Immature natural killer cell (primary cell): ENCODE data around the gene CPLX4. TPM values are rescaled to one million over a fixed set of nuclear protein-coding genes. Genes with fewer than 3 reads are reported as not detected.

Experiments
- DNase-seq, 3 donors: peaks; one replicate each; pipeline ENCODE4 v3.0.0; 2022; ENCODE audit warnings: mixed read lengths in 1 of 3
- H3K27ac Mint-ChIP-seq, 6 donors: one replicate each; pipeline ENCODE4 v1.8.0; 2020; ENCODE audit warnings: mixed read lengths in 6 of 6, mild to moderate bottlenecking in 5 of 6, inconsistent platforms in 4 of 6, moderate library complexity in 3 of 6
- H3K27me3 Mint-ChIP-seq, 3 donors: one replicate each; pipeline ENCODE4 v1.8.0; 2020 to 2021; ENCODE audit warnings: low read depth in 3 of 3, mild to moderate bottlenecking in 3 of 3, mixed read lengths in 3 of 3, moderate library complexity in 3 of 3, inconsistent platforms in 1 of 3
- H3K36me3 Mint-ChIP-seq, 3 donors: one replicate each; pipeline ENCODE4 v1.8.0; 2020; ENCODE audit warnings: mixed read lengths in 3 of 3, inconsistent platforms in 2 of 3, mild to moderate bottlenecking in 2 of 3
- H3K4me1 Mint-ChIP-seq, 2 donors: one replicate each; pipeline ENCODE4 v1.8.0; 2020; ENCODE audit warnings: inconsistent platforms in 2 of 2, mild to moderate bottlenecking in 2 of 2, mixed read lengths in 2 of 2, moderate library complexity in 1 of 2
- H3K4me3 Mint-ChIP-seq, 5 donors: one replicate each; pipeline ENCODE4 v1.8.0; 2020; ENCODE audit warnings: mild to moderate bottlenecking in 5 of 5, mixed read lengths in 5 of 5, inconsistent platforms in 3 of 5, moderate library complexity in 3 of 5
- H3K9me3 Mint-ChIP-seq, 6 donors: one replicate each; pipeline ENCODE4 v1.8.0; 2020; ENCODE audit warnings: mild to moderate bottlenecking in 6 of 6, mixed read lengths in 6 of 6, inconsistent platforms in 4 of 6, moderate library complexity in 3 of 6
- polyA plus RNA-seq, 3 donors: library from polyadenylated mRNA; unstranded; fragments of 300-500 nt; fragmentation: Illumina TruSeq; gene quantifications; one replicate each; pipeline ENCODE4 v1.2.3, GENCODE V29; 2021

Gene CPLX4
- polyA plus RNA-seq: not detected

- no peaks in the 10 kb centered on the region for H3K36me3 Mint-ChIP-seq
These were observed at the start of gene CPLX4 for GRCh38 chr18:59318460-59319050. Gene CPLX4 (minus strand): TSS chr18:59318649. CDS start chr18:59318462, 187 bp downstream.

GRCh38 chr18:59360381-59360780 is 41.9 kb upstream of the CPLX4 start:
- H3K27ac Mint-ChIP-seq: no peak overlapping the region
- H3K9me3 Mint-ChIP-seq: peaks cover 0 to 2% (median 0%) of the 10 kb centered on the region in 6 donors
- peak overlapping the region; percentile 49 to 95 (median 91) for H3K4me3 Mint-ChIP-seq
- peaks cover 0 to 5% (median 5%) of the 10 kb centered on the region in 3 donors for H3K27me3 Mint-ChIP-seq
- H3K4me1 Mint-ChIP-seq: peaks cover 33 to 47% of the 10 kb centered on the region in 2 donors
- peaks cover 0 to 1% (median 0%) of the 10 kb centered on the region in 3 donors for H3K36me3 Mint-ChIP-seq
- DNase-seq: no peak

More at GRCh38 chr18:59318460-59319050, at the start of gene CPLX4:
- DNase-seq: no peak
- H3K4me1 Mint-ChIP-seq: no peaks in the 10 kb centered on the region
- no peaks in the 10 kb centered on the region for H3K9me3 Mint-ChIP-seq
- no peak within 1 kb of the TSS for H3K4me3 Mint-ChIP-seq
- H3K27ac Mint-ChIP-seq: no peak within 1 kb of the TSS
- H3K27me3 Mint-ChIP-seq: peaks cover 2 to 10% (median 6%) of the 10 kb centered on the region in 3 donors

- peaks cover 0 to 9% (median 3%) of the 10 kb centered on the region in 3 donors for H3K36me3 Mint-ChIP-seq
- H3K27ac Mint-ChIP-seq: peak overlapping the region in 3 of 6 donors; percentile 22 to 64 (median 55)
- peaks cover 0 to 5% (median 5%) of the 10 kb centered on the region in 3 donors for H3K27me3 Mint-ChIP-seq
- DNase-seq: no peak
- H3K4me3 Mint-ChIP-seq: peak overlapping the region; percentile 91 to 98 (median 94)
- peaks cover 0 to 2% (median 0%) of the 10 kb centered on the region in 6 donors for H3K9me3 Mint-ChIP-seq
- H3K4me1 Mint-ChIP-seq: peaks cover 33 to 48% of the 10 kb centered on the region in 2 donors
These were observed 41.1 kb upstream of the CPLX4 start for GRCh38 chr18:59359576-59359952.

- no peaks in the 10 kb centered on the region for H3K9me3 Mint-ChIP-seq
- H3K27ac Mint-ChIP-seq: peak within 1 kb of the TSS; percentile 75 to 96 (median 90)
- H3K4me1 Mint-ChIP-seq: peaks cover 33 to 48% of the 10 kb centered on the region in 2 donors
- peak within 1 kb of the TSS; percentile 91 to 98 (median 94) for H3K4me3 Mint-ChIP-seq
- DNase-seq: peak; percentile 91 to 93 (median 92)
- peaks cover 0 to 5% (median 4%) of the 10 kb centered on the region in 3 donors for H3K27me3 Mint-ChIP-seq
- peaks cover 0 to 11% (median 3%) of the 10 kb centered on the region in 3 donors for H3K36me3 Mint-ChIP-seq
These were observed 40.5 kb upstream of the CPLX4 start, which contains the start of gene LMAN1 for GRCh38 chr18:59358712-59359575. Gene LMAN1 (minus strand): TSS chr18:59359265. CDS start chr18:59359244, 21 bp downstream.

GRCh38 chr18:59358414-59358711 is 39.9 kb upstream of the CPLX4 start:
- Mint-ChIP-seq H3K27ac (peak overlapping the region; percentile 75 to 96 (median 90)), H3K4me3 (peak overlapping the region; percentile 91 to 98 (median 94)), H3K4me1 (peaks cover 33 to 48% of the 10 kb centered on the region in 2 donors), H3K36me3 (peaks cover under 1 to 11% (median 4%) of the 10 kb centered on the region in 3 donors), H3K9me3 (no peaks in the 10 kb centered on the region), H3K27me3 (peaks cover 0 to 5% (median 4%) of the 10 kb centered on the region in 3 donors)
- DNase-seq: peak in 1 of 3 donors; percentile 5

GRCh38 chr18:59357928-59358327 is 39.5 kb upstream of the CPLX4 start:
- Mint-ChIP-seq H3K9me3 (no peaks in the 10 kb centered on the region), H3K4me3 (peak overlapping the region; percentile 91 to 98 (median 94)), H3K4me1 (peaks cover 33 to 48% of the 10 kb centered on the region in 2 donors), H3K36me3 (peaks cover 5 to 15% (median 8%) of the 10 kb centered on the region in 3 donors), H3K27me3 (peaks cover 0 to 5% (median 2%) of the 10 kb centered on the region in 3 donors), H3K27ac (peak overlapping the region; percentile 75 to 96 (median 90))
- DNase-seq: peak in 1 of 3 donors; percentile 8

GRCh38 chr18:59354731-59355130 is 36.3 kb upstream of the CPLX4 start:
- peaks cover 27 to 38% of the 10 kb centered on the region in 2 donors for H3K4me1 Mint-ChIP-seq
- H3K36me3 Mint-ChIP-seq: peaks cover 22 to 38% (median 26%) of the 10 kb centered on the region in 3 donors
- H3K9me3 Mint-ChIP-seq: no peaks in the 10 kb centered on the region
- DNase-seq: no peak
- no peak overlapping the region for H3K27ac Mint-ChIP-seq
- H3K4me3 Mint-ChIP-seq: no peak overlapping the region
- H3K27me3 Mint-ChIP-seq: peaks cover 0 to 5% (median 2%) of the 10 kb centered on the region in 3 donors

- Mint-ChIP-seq H3K4me1 (peaks cover 18 to 28% of the 10 kb centered on the region in 2 donors), H3K36me3 (peaks cover 28 to 54% (median 31%) of the 10 kb centered on the region in 3 donors), H3K9me3 (no peaks in the 10 kb centered on the region), H3K4me3 (no peak overlapping the region), H3K27me3 (no peaks in the 10 kb centered on the region), H3K27ac (no peak overlapping the region)
- DNase-seq: no peak
These were observed 34.7 kb upstream of the CPLX4 start for GRCh38 chr18:59353079-59353680.

GRCh38 chr18:59352250-59352855 is 33.9 kb upstream of the CPLX4 start:
- Mint-ChIP-seq H3K36me3 (peaks cover 31 to 59% (median 34%) of the 10 kb centered on the region in 3 donors), H3K4me1 (peaks cover 10 to 20% of the 10 kb centered on the region in 2 donors), H3K27ac (no peak overlapping the region)

GRCh38 chr18:59345556-59345955 is 27.1 kb upstream of the CPLX4 start:
- Mint-ChIP-seq H3K36me3 (peaks cover 59 to 77% (median 67%) of the 10 kb centered on the region in 3 donors), H3K9me3 (peaks cover 0 to 5% (median 2%) of the 10 kb centered on the region in 6 donors)

More at GRCh38 chr18:59352250-59352855, 33.9 kb upstream of the CPLX4 start:
- Mint-ChIP-seq H3K9me3 (no peaks in the 10 kb centered on the region), H3K4me3 (no peak overlapping the region), H3K27me3 (no peaks in the 10 kb centered on the region)
- DNase-seq: no peak

GRCh38 chr18:59344996-59345395 is 26.5 kb upstream of the CPLX4 start:
- Mint-ChIP-seq H3K27ac (no peak overlapping the region), H3K27me3 (no peaks in the 10 kb centered on the region), H3K36me3 (peaks cover 64 to 82% (median 73%) of the 10 kb centered on the region in 3 donors), H3K4me1 (peaks cover 14 to 41% of the 10 kb centered on the region in 2 donors), H3K9me3 (peaks cover 0 to 6% (median 2%) of the 10 kb centered on the region in 6 donors), H3K4me3 (no peak overlapping the region)
- DNase-seq: no peak

More at GRCh38 chr18:59345556-59345955, 27.1 kb upstream of the CPLX4 start:
- Mint-ChIP-seq H3K4me3 (no peak overlapping the region), H3K4me1 (peaks cover 14 to 40% of the 10 kb centered on the region in 2 donors), H3K27ac (no peak overlapping the region), H3K27me3 (no peaks in the 10 kb centered on the region)
- DNase-seq: no peak

- DNase-seq: no peak
- Mint-ChIP-seq H3K36me3 (peaks cover 70 to 82% (median 77%) of the 10 kb centered on the region in 3 donors), H3K9me3 (peaks cover 0 to 6% (median 2%) of the 10 kb centered on the region in 6 donors), H3K27ac (no peak overlapping the region), H3K27me3 (peaks cover 0 to 1% (median 0%) of the 10 kb centered on the region in 3 donors), H3K4me1 (peaks cover 14 to 41% of the 10 kb centered on the region in 2 donors), H3K4me3 (no peak overlapping the region)
These were observed 25.5 kb upstream of the CPLX4 start for GRCh38 chr18:59343926-59344325.

GRCh38 chr18:59340817-59341216 is 22.4 kb upstream of the CPLX4 start:
- no peak overlapping the region for H3K27ac Mint-ChIP-seq
- H3K36me3 Mint-ChIP-seq: peaks cover 82 to 88% (median 85%) of the 10 kb centered on the region in 3 donors
- H3K9me3 Mint-ChIP-seq: peaks cover 0 to 6% (median 2%) of the 10 kb centered on the region in 6 donors
- peaks cover 14 to 41% of the 10 kb centered on the region in 2 donors for H3K4me1 Mint-ChIP-seq
- H3K27me3 Mint-ChIP-seq: peaks cover 0 to 1% (median 1%) of the 10 kb centered on the region in 3 donors
- DNase-seq: no peak
- H3K4me3 Mint-ChIP-seq: no peak overlapping the region
